Mesodermal cell (in vitro differentiated cells): Measurements from ENCODE around the gene DUSP3.
A peak's percentile ranks its signal among the peaks of the same experiment; 100 is the strongest.

Experiments used
- H3K27ac ChIP-seq: 2 replicates; pipeline ENCODE4 v1.7.0; 2013; ENCODE audit warnings: mild to moderate bottlenecking, low read depth, low read length, moderate library complexity; ENCODE audit not compliant: severe bottlenecking
- H3K36me3 ChIP-seq: 2 replicates; pipeline ENCODE4 v1.7.1; 2013; ENCODE audit warnings: mild to moderate bottlenecking, low read length, moderate library complexity; ENCODE audit not compliant: control insufficient read depth, insufficient read depth
- H3K4me1 ChIP-seq: one replicate; pipeline ENCODE4 v1.7.1; 2013; ENCODE audit warnings: mild to moderate bottlenecking, low read length; ENCODE audit not compliant: insufficient read depth, control insufficient read depth, poor library complexity, severe bottlenecking
- H3K4me3 ChIP-seq: 2 replicates; pipeline ENCODE4 v1.7.0; 2013; ENCODE audit warnings: low read length, control low read depth, mild to moderate bottlenecking; ENCODE audit not compliant: insufficient read depth, poor library complexity, severe bottlenecking; ENCODE audit errors: extremely low read depth
- H3K9me3 ChIP-seq: 2 replicates; pipeline ENCODE4 v1.7.1; 2013; ENCODE audit warnings: mild to moderate bottlenecking, low read length, moderate library complexity; ENCODE audit not compliant: control insufficient read depth
- WGBS, 2 experiments: methylation state at CpG; one replicate each; pipeline ENCODE4 v1.1.5; 2013; ENCODE audit warnings: missing lambda C conversion rate in 2 of 2; ENCODE audit not compliant: insufficient coverage in 2 of 2; 5-methylcytosine and 5-hydroxymethylcytosine counted together

DUSP3 gene

GRCh38 chr17:43782913-43783680, 4.3 kb upstream of the DUSP3 start:
- Histone ChIP-seq H3K4me3 (no peak overlapping the region), H3K36me3 (no peaks in the 10 kb centered on the region), H3K9me3 (no peaks in the 10 kb centered on the region), H3K4me1 (peaks cover 19% of the 10 kb centered on the region), H3K27ac (no peak overlapping the region)
- WGBS, 2 experiments: 92 to 93% methylated on average over 12 to 14 of the region's 15 CpGs

DNA sequence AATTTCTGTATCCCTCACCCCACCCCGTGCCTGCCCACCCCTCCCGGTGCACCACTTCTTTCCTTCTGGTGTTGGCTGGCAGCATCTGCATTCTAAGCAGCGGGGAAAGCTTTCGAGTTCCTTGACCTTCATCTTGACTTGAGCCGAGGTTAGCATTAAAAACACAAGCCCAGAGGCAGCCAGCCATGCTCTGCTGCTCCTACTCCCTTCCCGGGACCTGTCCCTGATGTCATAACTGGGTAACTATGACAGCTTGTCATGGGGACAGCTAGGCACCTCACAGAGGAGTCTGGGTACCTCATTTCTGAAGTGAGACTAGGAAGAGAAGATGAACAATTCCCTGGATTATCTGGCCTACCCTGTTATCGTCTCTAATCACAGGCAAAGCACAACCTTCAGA, 1.4 kb upstream of the DUSP3 start, which contains the start of gene CFAP97D1:
CFAP97D1 (plus strand) TSS at position 301 of the 400 bp plus-strand sequence; CDS start at position 329, 28 bp downstream.
- Histone ChIP-seq H3K36me3 (peaks cover 22% of the 10 kb centered on the region), H3K9me3 (no peaks in the 10 kb centered on the region), H3K27ac (peak within 1 kb of the TSS; percentile 99), H3K4me3 (peak within 1 kb of the TSS; percentile 83), H3K4me1 (peaks cover 23% of the 10 kb centered on the region)
- 65 to 85% methylated on average over 6 of the region's 7 CpGs for WGBS, 2 experiments

DNA sequence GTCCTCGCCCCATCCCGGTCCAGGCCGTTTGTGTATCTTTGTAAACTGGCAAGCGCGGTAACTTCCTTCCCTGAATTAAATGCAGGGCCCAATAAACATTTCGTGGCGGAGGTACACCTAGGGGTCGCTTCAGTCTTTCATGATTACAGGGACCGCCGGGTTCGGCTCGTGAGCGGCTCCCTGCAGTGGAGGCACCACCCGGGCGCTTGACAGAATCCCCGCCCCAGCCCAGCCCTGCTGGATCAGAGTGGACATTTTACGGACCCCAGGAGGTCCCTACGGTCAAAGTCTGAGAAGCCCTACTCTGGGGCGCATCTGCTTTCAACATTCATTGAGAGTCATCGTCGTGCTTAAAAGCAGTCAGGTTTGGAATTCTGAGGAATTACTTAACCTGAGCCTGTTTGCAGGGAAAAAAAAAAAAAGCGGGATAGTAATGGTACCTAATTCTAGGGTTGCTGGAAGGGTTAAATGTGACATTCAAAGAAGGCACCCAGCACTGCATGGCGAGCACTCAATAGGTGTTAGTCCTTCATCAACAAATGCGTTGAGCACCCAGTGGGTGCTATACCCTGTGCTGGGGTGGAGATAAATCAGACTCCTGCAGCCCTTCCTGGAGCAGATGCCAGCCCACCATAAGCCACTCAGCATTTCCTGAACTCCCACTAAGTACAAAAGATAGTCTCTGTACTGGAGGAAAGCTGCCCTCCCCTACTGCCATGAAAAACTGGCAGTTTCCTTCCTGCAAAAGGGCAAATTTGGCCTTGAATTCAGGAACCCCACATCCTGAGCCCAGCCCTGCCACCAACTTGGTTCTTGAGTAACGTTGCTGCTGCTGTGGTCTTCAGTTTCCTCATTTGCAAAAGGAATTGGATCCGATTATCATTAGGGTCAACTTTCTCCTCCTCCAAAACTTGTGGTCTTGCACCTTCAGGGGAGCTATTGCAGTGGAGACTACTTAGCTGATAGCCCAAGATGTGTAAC, 658 bp upstream of the DUSP3 start:
- peak overlapping the region; percentile 83 for H3K4me3 ChIP-seq
- H3K4me1 ChIP-seq: peaks cover 23% of the 10 kb centered on the region
- peak overlapping the region; percentile 99 for H3K27ac ChIP-seq
- WGBS, 2 experiments: 10 to 11% methylated on average over 24 to 25 of the region's 26 CpGs
- H3K9me3 ChIP-seq: no peaks in the 10 kb centered on the region
- peaks cover 29% of the 10 kb centered on the region for H3K36me3 ChIP-seq

- H3K36me3 ChIP-seq: peaks cover 77% of the 10 kb centered on the region
- 95 to 96% methylated on average over 14 to 16 of the region's 16 CpGs for WGBS, 2 experiments
- H3K9me3 ChIP-seq: no peaks in the 10 kb centered on the region
- no peak overlapping the region for H3K4me3 ChIP-seq
- no peak overlapping the region for H3K27ac ChIP-seq
- H3K4me1 ChIP-seq: peaks cover 8% of the 10 kb centered on the region
Observed at GRCh38 chr17:43774304-43775250, 4.2 kb downstream of the DUSP3 start.

GRCh38 chr17:43772877-43773648, 5.7 kb downstream of the DUSP3 start:
- Histone ChIP-seq H3K36me3 (peaks cover 92% of the 10 kb centered on the region), H3K4me1 (peaks cover 4% of the 10 kb centered on the region), H3K4me3 (no peak overlapping the region), H3K27ac (no peak overlapping the region), H3K9me3 (no peaks in the 10 kb centered on the region)
- WGBS, 2 experiments: 83 to 100% methylated on average over 3 to 4 of the region's 10 CpGs

DNA sequence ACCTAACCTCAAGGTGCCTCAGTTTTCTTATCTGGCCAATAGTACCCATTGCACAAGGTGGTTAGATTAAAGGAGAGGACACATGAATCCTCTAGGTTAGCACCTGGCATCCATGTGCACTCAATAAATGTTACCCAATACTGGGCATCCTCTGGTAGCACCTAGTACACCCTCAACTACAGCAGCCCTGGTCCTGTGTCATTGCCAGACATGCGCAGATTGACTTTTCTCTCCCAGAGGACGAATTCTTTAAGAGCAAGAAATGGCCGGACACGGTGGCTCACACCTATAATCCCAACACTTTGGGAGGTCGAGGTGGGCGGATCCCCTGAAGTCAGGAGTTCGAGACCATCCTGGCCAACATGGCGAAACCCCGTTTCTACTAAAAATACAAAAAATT, 7.3 kb downstream of the DUSP3 start:
- Histone ChIP-seq H3K4me1 (no peaks in the 10 kb centered on the region), H3K9me3 (no peaks in the 10 kb centered on the region)
- WGBS, 2 experiments: 79 to 81% methylated on average over 4 to 8 of the region's 9 CpGs

GRCh38 chr17:43770957-43771356, 7.8 kb downstream of the DUSP3 start:
- WGBS, 2 experiments: no CpG with 5 or more reads among the region's 2 CpGs
- H3K27ac ChIP-seq: no peak overlapping the region
- peaks cover 84% of the 10 kb centered on the region for H3K36me3 ChIP-seq
- H3K4me1 ChIP-seq: no peaks in the 10 kb centered on the region
- no peaks in the 10 kb centered on the region for H3K9me3 ChIP-seq
- no peak overlapping the region for H3K4me3 ChIP-seq

More for the DNA sequence above, 7.3 kb downstream of the DUSP3 start:
- Histone ChIP-seq H3K4me3 (no peak overlapping the region), H3K27ac (no peak overlapping the region), H3K36me3 (peaks cover 89% of the 10 kb centered on the region)

DNA sequence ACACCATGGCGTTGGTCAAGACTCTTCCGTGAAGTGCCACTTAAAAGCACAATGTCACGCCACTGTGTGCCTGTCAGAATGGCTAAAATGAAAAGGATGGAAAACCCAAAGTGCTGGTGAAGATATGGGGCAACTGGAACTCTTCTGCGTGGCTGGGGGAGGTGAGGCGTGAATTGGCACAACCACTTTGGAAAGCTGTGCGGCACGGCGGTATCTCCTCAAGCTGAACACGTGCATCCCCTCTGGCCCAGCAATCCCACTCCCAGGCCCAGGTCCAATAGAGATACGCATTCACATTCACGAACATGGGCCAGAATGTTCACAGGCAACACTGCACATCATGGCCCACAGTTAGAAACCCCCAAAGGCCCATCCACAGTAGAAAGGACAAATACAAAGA, 8.9 kb downstream of the DUSP3 start:
- Histone ChIP-seq H3K9me3 (no peaks in the 10 kb centered on the region), H3K4me3 (no peak overlapping the region), H3K27ac (no peak overlapping the region), H3K36me3 (peaks cover 80% of the 10 kb centered on the region), H3K4me1 (no peaks in the 10 kb centered on the region)
- 96 to 98% methylated on average over 9 to 11 of the region's 11 CpGs for WGBS, 2 experiments

DNA sequence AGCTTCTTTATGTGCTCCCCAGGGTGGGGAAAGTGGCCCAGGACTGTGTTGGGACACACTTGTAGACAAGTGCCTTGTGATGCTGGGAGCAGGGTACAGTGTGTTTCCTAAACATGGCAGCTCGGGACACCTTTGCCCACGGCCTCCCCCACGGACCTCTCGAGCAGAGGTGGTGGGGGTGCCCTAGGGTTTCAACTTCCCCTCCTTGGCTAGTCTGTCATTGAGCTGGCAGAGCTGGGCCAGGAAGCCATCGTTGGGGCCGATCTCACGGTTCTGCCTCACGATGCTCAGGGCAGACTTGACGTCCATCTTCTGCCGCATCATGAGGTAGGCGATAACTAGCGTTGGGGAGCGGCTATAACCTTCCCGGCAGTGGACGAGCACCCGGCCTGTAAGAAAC, 9.4 kb downstream of the DUSP3 start:
- Histone ChIP-seq H3K27ac (no peak overlapping the region), H3K9me3 (no peaks in the 10 kb centered on the region), H3K36me3 (peaks cover 76% of the 10 kb centered on the region), H3K4me3 (no peak overlapping the region), H3K4me1 (no peaks in the 10 kb centered on the region)
- 94 to 98% methylated on average over 16 of the region's 16 CpGs for WGBS, 2 experiments
